H9 (cell line): Measurements from ENCODE around the gene LKAAEAR1. TPM values are rescaled to one million over a fixed set of nuclear protein-coding genes. Genes with fewer than 3 reads are reported as not detected.
A peak's percentile ranks its signal among the peaks of the same experiment; 100 is the strongest.

ENCODE experiments used
- DNase-seq: peaks from one replicate; pipeline ENCODE4 v3.0.0-alpha.2; 2017
- H2AFZ ChIP-seq: one replicate; pipeline ENCODE4 v1.6.1; 2013; ENCODE audit warnings: mild to moderate bottlenecking, low read length, control low read depth, moderate library complexity
- H2AK5ac ChIP-seq: 2 replicates; pipeline ENCODE4 v1.6.1; 2013; ENCODE audit warnings: low read length, control low read depth, mixed read lengths; ENCODE audit not compliant: insufficient read length
- H2BK120ac ChIP-seq: one replicate; pipeline ENCODE4 v1.6.1; 2013; ENCODE audit warnings: low read depth, mild to moderate bottlenecking, low read length, control low read depth, inconsistent platforms; ENCODE audit not compliant: poor library complexity, severe bottlenecking
- H2BK12ac ChIP-seq: 2 replicates; pipeline ENCODE4 v1.6.1; 2013; ENCODE audit warnings: low read length, control low read depth, mixed read lengths, low read depth; ENCODE audit not compliant: insufficient read length
- H2BK15ac ChIP-seq: 2 replicates; pipeline ENCODE4 v1.6.1; 2013; ENCODE audit warnings: low read depth, low read length, control low read depth
- H2BK20ac ChIP-seq: one replicate; pipeline ENCODE4 v1.6.1; 2013; ENCODE audit warnings: low read depth, mild to moderate bottlenecking, low read length, control low read depth, inconsistent platforms; ENCODE audit not compliant: poor library complexity, severe bottlenecking
- H2BK5ac ChIP-seq: 2 replicates; pipeline ENCODE4 v1.6.1; 2013; ENCODE audit warnings: low read length, control low read depth, mixed read lengths; ENCODE audit not compliant: insufficient read length
- H3K14ac ChIP-seq: 2 replicates; pipeline ENCODE4 v1.6.1; 2013; ENCODE audit warnings: low read length, control low read depth; ENCODE audit not compliant: insufficient read depth
- H3K18ac ChIP-seq: 2 replicates; pipeline ENCODE4 v1.6.1; 2013; ENCODE audit warnings: low read depth, mild to moderate bottlenecking, mixed read lengths, low read length, control low read depth; ENCODE audit not compliant: insufficient read length
- H3K23ac ChIP-seq: 2 replicates; pipeline ENCODE4 v1.6.1; 2013; ENCODE audit warnings: low read length, control low read depth, mixed read lengths, low read depth; ENCODE audit not compliant: insufficient read length
- H3K23me2 ChIP-seq: 2 replicates; pipeline ENCODE4 v1.6.1; 2013; ENCODE audit warnings: low read depth, mild to moderate bottlenecking, mixed read lengths, low read length, control low read depth; ENCODE audit not compliant: insufficient read length, poor library complexity, severe bottlenecking
- H3K27ac ChIP-seq: 2 replicates; pipeline ENCODE4 v1.5.1; 2013; ENCODE audit warnings: low read length, control low read depth, mixed read lengths, low read depth; ENCODE audit not compliant: insufficient read length
- H3K27me3 ChIP-seq: 2 replicates; pipeline ENCODE4 v1.6.1; 2013; ENCODE audit warnings: low read length, control low read depth, inconsistent platforms; ENCODE audit not compliant: insufficient read depth
- H3K4ac ChIP-seq: 2 replicates; pipeline ENCODE4 v1.6.1; 2013; ENCODE audit warnings: low read depth, mild to moderate bottlenecking, control low read depth, inconsistent platforms, low read length, moderate library complexity
- H3K4me1 ChIP-seq: 2 replicates; pipeline ENCODE4 v1.6.1; 2013; ENCODE audit warnings: low read length, control low read depth, inconsistent platforms; ENCODE audit not compliant: insufficient read depth
- H3K4me2 ChIP-seq: 2 replicates; pipeline ENCODE4 v1.6.1; 2013; ENCODE audit warnings: low read length, control low read depth, mixed read lengths; ENCODE audit not compliant: insufficient read length, insufficient read depth
- H3K56ac ChIP-seq: 2 replicates; pipeline ENCODE4 v1.6.1; 2013; ENCODE audit warnings: low read depth, mild to moderate bottlenecking, mixed read lengths, low read length, control low read depth; ENCODE audit not compliant: insufficient read length
- H3K79me1 ChIP-seq: 2 replicates; pipeline ENCODE4 v1.6.1; 2013; ENCODE audit warnings: low read depth, mild to moderate bottlenecking, moderate library complexity, low read length, control low read depth, inconsistent platforms; ENCODE audit not compliant: insufficient read depth, poor library complexity, severe bottlenecking
- H3K79me2 ChIP-seq: 2 replicates; pipeline ENCODE4 v1.6.1; 2013; ENCODE audit warnings: low read length, control low read depth, inconsistent platforms; ENCODE audit not compliant: insufficient read depth
- H3K9ac ChIP-seq: 2 replicates; pipeline ENCODE4 v1.6.1; 2013; ENCODE audit warnings: low read length, control low read depth, mixed read lengths; ENCODE audit not compliant: insufficient read length; ENCODE audit errors: extremely low read depth
- H3K9me3 ChIP-seq: one replicate; pipeline ENCODE4 v1.6.1; 2013; ENCODE audit warnings: low read depth, low read length, inconsistent platforms; ENCODE audit not compliant: control insufficient read depth
- H3T11ph ChIP-seq: one replicate; pipeline ENCODE4 v1.6.1; 2013; ENCODE audit warnings: mild to moderate bottlenecking, low read length, control low read depth, inconsistent platforms
- H4K20me1 ChIP-seq: one replicate; pipeline ENCODE4 v1.6.1; 2013; ENCODE audit not compliant: control insufficient read depth, insufficient read length, insufficient read depth
- H4K5ac ChIP-seq: 2 replicates; pipeline ENCODE4 v1.6.1; 2013; ENCODE audit warnings: low read depth, mild to moderate bottlenecking, mixed read lengths, low read length, control low read depth; ENCODE audit not compliant: insufficient read length
- H4K8ac ChIP-seq: replicated peaks from 2 replicates; pipeline ENCODE4 v1.6.1; 2013; ENCODE audit warnings: low read length, control low read depth, mixed read lengths, low read depth; ENCODE audit not compliant: insufficient read length
- H4K91ac ChIP-seq: 2 replicates; pipeline ENCODE4 v1.6.1; 2013; ENCODE audit warnings: low read depth, mild to moderate bottlenecking, moderate library complexity, mixed read lengths, low read length, control low read depth; ENCODE audit not compliant: insufficient read length
- H3K27ac Mint-ChIP-seq, 3 experiments: 2 replicates in 2 of 3; 3 replicates in 1 of 3; pipeline ENCODE4 v1.8.0; 2020 to 2021; ENCODE audit warnings: mixed read lengths in 3 of 3, mild to moderate bottlenecking in 1 of 3, moderate library complexity in 1 of 3
- H3K27me3 Mint-ChIP-seq: 2 replicates; pipeline ENCODE4 v1.8.0; 2021; ENCODE audit warnings: low read depth, mild to moderate bottlenecking, moderate library complexity, mixed read lengths
- H3K36me3 Mint-ChIP-seq, 3 experiments: 2 replicates in 2 of 3; 3 replicates in 1 of 3; pipeline ENCODE4 v1.8.0; 2020 to 2021; ENCODE audit warnings: low read depth in 3 of 3, mixed read lengths in 3 of 3; ENCODE audit not compliant: insufficient read depth in 1 of 3
- H3K4me1 Mint-ChIP-seq, 2 experiments: 2 replicates each; pipeline ENCODE4 v1.8.0; 2020; ENCODE audit warnings: mixed read lengths in 2 of 2
- H3K4me3 Mint-ChIP-seq, 2 experiments: 2 replicates in 1 of 2; 3 replicates in 1 of 2; pipeline ENCODE4 v1.8.0; 2020 to 2021; ENCODE audit warnings: mild to moderate bottlenecking in 2 of 2, mixed read lengths in 2 of 2, moderate library complexity in 1 of 2
- H3K9me3 Mint-ChIP-seq, 2 experiments: 2 replicates in 1 of 2; 3 replicates in 1 of 2; pipeline ENCODE4 v1.8.0; 2020; ENCODE audit warnings: mild to moderate bottlenecking in 2 of 2, mixed read lengths in 2 of 2, moderate library complexity in 1 of 2
- WGBS: extraction: QIAGEN DNeasy Blood & Tissue Kit; methylation state at CpG from one replicate; pipeline ENCODE4 v1.1.7; 2013; ENCODE audit warnings: missing lambda C conversion rate, low lambda C conversion rate, mixed read lengths; ENCODE audit not compliant: insufficient read length; ENCODE audit errors: extremely low coverage; 5-methylcytosine and 5-hydroxymethylcytosine counted together
- total RNA-seq: library from RNA; stranded (reverse); gene quantifications from 2 replicates; pipeline ENCODE4 v1.2.1, GENCODE V29; 2021
- TF ChIP-seq, protein P1 (sequence below): fragments of 200-600 bp; sonication (generic); conservative IDR thresholded peaks from 3 replicates; pipeline ENCODE4 v1.8.0; 2021; ENCODE audit warnings: antibody characterized with exemption, mild to moderate bottlenecking

LKAAEAR1 gene
- total RNA-seq, 1 experiment from 2014 or later, result 0.39 TPM

DNA sequence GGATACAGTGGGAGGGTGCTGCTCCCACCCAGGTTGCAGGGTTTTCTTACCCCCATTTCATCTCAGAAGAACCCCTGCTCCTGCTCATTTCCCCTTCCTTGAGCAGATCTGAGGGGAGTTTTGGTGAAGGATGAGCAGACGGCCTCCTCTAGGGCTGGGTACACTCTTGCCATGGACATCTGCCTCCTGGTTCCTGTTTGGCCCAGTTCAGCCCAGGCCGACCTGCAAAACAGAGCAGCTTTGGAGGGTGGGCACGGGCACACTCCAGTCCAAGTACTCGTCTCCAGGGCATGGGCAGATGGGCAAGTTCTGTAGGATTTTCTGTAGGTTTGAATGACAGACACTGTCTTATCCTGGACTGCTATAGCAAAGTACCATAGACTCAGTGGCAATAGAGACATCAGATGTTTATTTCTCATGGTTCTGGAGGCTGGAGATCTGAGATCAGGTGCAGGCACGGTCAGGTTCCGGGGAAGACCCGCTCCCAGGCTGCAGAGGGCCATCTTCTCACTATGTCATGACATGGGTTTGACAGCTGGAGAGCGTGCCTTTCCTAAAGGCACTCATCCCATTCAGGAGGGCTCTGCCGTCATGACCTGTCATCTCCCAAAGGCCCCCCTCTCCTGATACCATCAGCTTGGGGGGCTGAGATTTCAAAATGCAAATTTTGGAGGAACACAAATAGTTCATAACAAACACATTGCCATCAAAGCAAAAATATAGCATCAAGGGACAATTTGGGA is 16.9 kb upstream of the LKAAEAR1 start:
- Histone ChIP-seq H3K23me2 (no peaks in the 10 kb centered on the region), H3K14ac (no peak overlapping the region), H2BK120ac (no peak overlapping the region), H3K79me1 (no peaks in the 10 kb centered on the region), H3K4me2 (no peak overlapping the region), H2BK5ac (no peak overlapping the region), H2BK20ac (no peak overlapping the region), H3K27ac (no peak overlapping the region), H3K9me3 (no peaks in the 10 kb centered on the region), H4K8ac (no peak overlapping the region), H3K56ac (no peak overlapping the region), H3K18ac (no peak overlapping the region), H3K23ac (no peak overlapping the region), H3K27me3 (peaks cover 3% of the 10 kb centered on the region; the same call in 1 of the 2 replicates), H2BK12ac (no peak overlapping the region), H2AFZ (no peak overlapping the region), H4K91ac (no peak overlapping the region), H3K9ac (no peak overlapping the region), H2AK5ac (no peak overlapping the region), H3T11ph (no peak overlapping the region), H3K4ac (no peak overlapping the region), H3K4me1 (no peaks in the 10 kb centered on the region), H4K5ac (no peak overlapping the region), H4K20me1 (no peaks in the 10 kb centered on the region), H2BK15ac (no peak overlapping the region), H3K79me2 (no peaks in the 10 kb centered on the region)
- peaks cover 43% of the 10 kb centered on the region for H3K27me3 Mint-ChIP-seq
- peak overlapping the region; percentile 7 to 61; a peak in 3 of 5 replicates for H3K4me3 Mint-ChIP-seq
- no peak for DNase-seq
- H3K36me3 Mint-ChIP-seq, result peaks cover 2 to 5% (median 2%) of the 10 kb centered on the region in 3 experiments; a peak in 5 of 7 replicates
- no CpG with 5 or more reads among the region's 9 CpGs for WGBS
- H3K27ac Mint-ChIP-seq, result no peak overlapping the region
- peaks cover 5% of the 10 kb centered on the region in 2 experiments for H3K9me3 Mint-ChIP-seq
- H3K4me1 Mint-ChIP-seq, result peaks cover 9 to 11% of the 10 kb centered on the region in 2 experiments; a peak in 3 of 4 replicates
- TF ChIP-seq, protein P1, sequence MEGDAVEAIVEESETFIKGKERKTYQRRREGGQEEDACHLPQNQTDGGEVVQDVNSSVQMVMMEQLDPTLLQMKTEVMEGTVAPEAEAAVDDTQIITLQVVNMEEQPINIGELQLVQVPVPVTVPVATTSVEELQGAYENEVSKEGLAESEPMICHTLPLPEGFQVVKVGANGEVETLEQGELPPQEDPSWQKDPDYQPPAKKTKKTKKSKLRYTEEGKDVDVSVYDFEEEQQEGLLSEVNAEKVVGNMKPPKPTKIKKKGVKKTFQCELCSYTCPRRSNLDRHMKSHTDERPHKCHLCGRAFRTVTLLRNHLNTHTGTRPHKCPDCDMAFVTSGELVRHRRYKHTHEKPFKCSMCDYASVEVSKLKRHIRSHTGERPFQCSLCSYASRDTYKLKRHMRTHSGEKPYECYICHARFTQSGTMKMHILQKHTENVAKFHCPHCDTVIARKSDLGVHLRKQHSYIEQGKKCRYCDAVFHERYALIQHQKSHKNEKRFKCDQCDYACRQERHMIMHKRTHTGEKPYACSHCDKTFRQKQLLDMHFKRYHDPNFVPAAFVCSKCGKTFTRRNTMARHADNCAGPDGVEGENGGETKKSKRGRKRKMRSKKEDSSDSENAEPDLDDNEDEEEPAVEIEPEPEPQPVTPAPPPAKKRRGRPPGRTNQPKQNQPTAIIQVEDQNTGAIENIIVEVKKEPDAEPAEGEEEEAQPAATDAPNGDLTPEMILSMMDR, result no peak
